H1 (cell line): ENCODE results near the gene CLCA4. TPM values are rescaled to one million over a fixed set of nuclear protein-coding genes. Genes with fewer than 3 reads are reported as not detected.

Experiments
- CTCF ChIA-PET: fragments of 300-600 bp; sonication (Branson Sonifier 250); formaldehyde crosslinking; loops from one replicate; lab custom pipeline; 2021; ENCODE audit not compliant: partially characterized antibody; lab: Charles Lee
- POLR2A ChIA-PET: fragments of 300-600 bp; sonication (Branson Sonifier 250); formaldehyde crosslinking; loops from one replicate; lab custom pipeline; 2021; ENCODE audit warnings: inconsistent platforms; ENCODE audit not compliant: partially characterized antibody; lab: Charles Lee
- DNase-seq, 2 experiments: peaks; one replicate each; pipeline versions ENCODE4 v3.0.0 to v3.0.0-alpha.2; 2010 to 2022; ENCODE audit warnings: low spot score in 2 of 2, low read depth in 1 of 2, mixed read lengths in 1 of 2
- FAIRE-seq: peaks from 2 replicates; lab custom pipeline; 2011; peaks lifted over from hg19 to GRCh38; lab: Jason Lieb, UNC
- H2AFZ ChIP-seq: 2 replicates; pipeline ENCODE4 v1.8.1; 2012; ENCODE audit warnings: low read length, inconsistent platforms
- H2AK5ac ChIP-seq: 2 replicates; pipeline ENCODE4 v1.6.1; 2013; ENCODE audit warnings: low read depth, low read length
- H2BK120ac ChIP-seq: replicated peaks from 2 replicates; pipeline ENCODE3; 2013; ENCODE audit warnings: low read depth, low read length, inconsistent platforms
- H2BK12ac ChIP-seq: 2 replicates; pipeline ENCODE4 v1.6.1; 2013; ENCODE audit warnings: low read depth, low read length
- H2BK15ac ChIP-seq: 2 replicates; pipeline ENCODE4 v1.6.1; 2013; ENCODE audit warnings: low read length
- H2BK20ac ChIP-seq: 2 replicates; pipeline ENCODE4 v1.6.1; 2013; ENCODE audit warnings: low read length
- H2BK5ac ChIP-seq: 2 replicates; pipeline ENCODE4 v1.6.1; 2013; ENCODE audit warnings: low read depth, low read length
- H3K14ac ChIP-seq: 2 replicates; pipeline ENCODE4 v1.6.1; 2013; ENCODE audit warnings: inconsistent platforms; ENCODE audit not compliant: insufficient read length
- H3K18ac ChIP-seq: 2 replicates; pipeline ENCODE4 v1.6.1; 2013; ENCODE audit warnings: low read length; ENCODE audit errors: extremely low read depth
- H3K23ac ChIP-seq: 2 replicates; pipeline ENCODE4 v1.6.1; 2013; ENCODE audit warnings: inconsistent platforms; ENCODE audit not compliant: insufficient read length
- H3K23me2 ChIP-seq: 2 replicates; pipeline ENCODE4 v1.6.1; 2013; ENCODE audit warnings: low read depth, low read length
- H3K27ac ChIP-seq: 2 replicates; pipeline ENCODE4 v1.6.1; 2011; ENCODE audit warnings: low read depth, low read length, inconsistent platforms
- H3K27me3 ChIP-seq, 4 experiments: replicated peaks in 1 of 4; 1 replicate in 1 of 4; 2 replicates in 3 of 4; pipeline versions ENCODE4 v1.6.1 to v1.8.1; 2011 to 2013; ENCODE audit warnings: low read length in 3 of 4, mild to moderate bottlenecking in 3 of 4, inconsistent platforms in 2 of 4, mixed read lengths in 2 of 4, moderate library complexity in 1 of 4; ENCODE audit not compliant: control insufficient read depth in 3 of 4, insufficient read depth in 3 of 4; ENCODE audit errors: extremely low read depth in 1 of 4
- H3K36me3 ChIP-seq, 4 experiments: 2 replicates each; pipeline versions ENCODE4 v1.6.1 to v1.8.1; 2011 to 2013; ENCODE audit warnings: mild to moderate bottlenecking in 4 of 4, low read length in 3 of 4, moderate library complexity in 2 of 4, control low read depth in 1 of 4, inconsistent platforms in 1 of 4; ENCODE audit not compliant: insufficient read depth in 4 of 4, control insufficient read depth in 2 of 4
- H3K4ac ChIP-seq: replicated peaks from 2 replicates; pipeline ENCODE3; 2013; ENCODE audit warnings: low read length, low read depth, mixed read lengths, inconsistent platforms; ENCODE audit not compliant: insufficient read length
- H3K4me1 ChIP-seq, 4 experiments: replicated peaks in 1 of 4; 1 replicate in 1 of 4; 2 replicates in 3 of 4; pipeline versions ENCODE4 v1.6.1 to v1.8.1; 2011 to 2013; ENCODE audit warnings: low read length in 3 of 4, inconsistent platforms in 2 of 4, mixed read lengths in 1 of 4; ENCODE audit not compliant: insufficient read depth in 4 of 4, control insufficient read depth in 3 of 4
- H3K4me2 ChIP-seq, 2 experiments: 2 replicates each; pipeline versions ENCODE4 v1.6.1 to v1.8.1; 2011 to 2013; ENCODE audit warnings: low read depth in 2 of 2, low read length in 2 of 2, control low read depth in 1 of 2, inconsistent platforms in 1 of 2, mild to moderate bottlenecking in 1 of 2; ENCODE audit not compliant: insufficient read depth in 1 of 2
- H3K4me3 ChIP-seq, 4 experiments: fragments of 200-600, 300-600 bp in 1 of 4; sonication (generic), shearing (Covaris generic), sonication (Bioruptor Twin) in 1 of 4; 2 replicates each; pipeline versions ENCODE4 v1.5.1 to v1.8.1; 2011 to 2016; ENCODE audit warnings: low read length in 4 of 4, low read depth in 3 of 4, control low read depth in 2 of 4, inconsistent platforms in 2 of 4, mild to moderate bottlenecking in 2 of 4, mixed read lengths in 1 of 4, moderate library complexity in 1 of 4; ENCODE audit not compliant: insufficient read depth in 2 of 4; ENCODE audit errors: extremely low read depth in 1 of 4
- H3K56ac ChIP-seq: replicated peaks from 2 replicates; pipeline ENCODE3; 2013; ENCODE audit warnings: low read depth, mild to moderate bottlenecking, mixed read lengths, low read length, inconsistent platforms; ENCODE audit not compliant: insufficient read length
- H3K79me1 ChIP-seq: 2 replicates; pipeline ENCODE4 v1.6.1; 2013; ENCODE audit warnings: low read depth, low read length, control low read depth
- H3K79me2 ChIP-seq, 2 experiments: 2 replicates each; pipeline versions ENCODE4 v1.6.1 to v1.8.1; 2012 to 2013; ENCODE audit warnings: low read length in 2 of 2, mild to moderate bottlenecking in 2 of 2, inconsistent platforms in 1 of 2; ENCODE audit not compliant: insufficient read depth in 2 of 2, control insufficient read depth in 1 of 2
- H3K9ac ChIP-seq, 4 experiments: replicated peaks in 1 of 4; 1 replicate in 1 of 4; 2 replicates in 3 of 4; pipeline versions ENCODE4 v1.6.1 to v1.8.1; 2011 to 2013; ENCODE audit warnings: low read depth in 3 of 4, low read length in 3 of 4, control low read depth in 2 of 4, mild to moderate bottlenecking in 2 of 4, moderate library complexity in 2 of 4, inconsistent platforms in 1 of 4; ENCODE audit errors: extremely low read depth in 1 of 4
- H3K9me3 ChIP-seq, 2 experiments: 2 replicates each; pipeline versions ENCODE4 v1.6.1 to v1.8.1; 2012 to 2013; ENCODE audit warnings: mild to moderate bottlenecking in 2 of 2, moderate library complexity in 2 of 2, control low read depth in 1 of 2, inconsistent platforms in 1 of 2, low read depth in 1 of 2, low read length in 1 of 2, mixed read lengths in 1 of 2; ENCODE audit not compliant: insufficient read depth in 2 of 2
- H4K20me1 ChIP-seq, 2 experiments: replicated peaks in 1 of 2; 2 replicates each; pipeline versions ENCODE3 to v1.8.1; 2011 to 2013; ENCODE audit warnings: inconsistent platforms in 2 of 2, low read length in 2 of 2, mild to moderate bottlenecking in 1 of 2; ENCODE audit not compliant: insufficient read depth in 2 of 2, control insufficient read depth in 1 of 2
- H4K5ac ChIP-seq: 2 replicates; pipeline ENCODE4 v1.6.1; 2013; ENCODE audit warnings: low read length, low read depth, mixed read lengths, inconsistent platforms; ENCODE audit not compliant: insufficient read length
- H4K8ac ChIP-seq: 2 replicates; pipeline ENCODE4 v1.8.0; 2013; ENCODE audit warnings: mild to moderate bottlenecking, moderate library complexity, low read length, inconsistent platforms; ENCODE audit not compliant: insufficient read depth; ENCODE audit errors: extremely low read depth
- H4K91ac ChIP-seq: replicated peaks from 2 replicates; pipeline ENCODE3; 2013; ENCODE audit warnings: low read length, mixed read lengths, inconsistent platforms; ENCODE audit not compliant: insufficient read length
- CBX8 ChIP-seq: fragments of 300-800, 300-1000 bp; sonication (generic); IDR thresholded peaks from 2 replicates; pipeline ENCODE4 v1.7.1; 2016; ENCODE audit warnings: low read depth, low read length, borderline replicate concordance
- EP300 ChIP-seq, 2 experiments: IDR thresholded peaks; 1 replicate in 1 of 2; 2 replicates in 1 of 2; pipeline ENCODE4 v1.6.1; 2011 to 2012; ENCODE audit warnings: low read depth in 2 of 2, low read length in 2 of 2, mild to moderate bottlenecking in 2 of 2, borderline replicate concordance in 1 of 2, inconsistent platforms in 1 of 2, moderate library complexity in 1 of 2
- GABPA ChIP-seq: IDR thresholded peaks from 2 replicates; pipeline ENCODE4 v1.6.1; 2011; ENCODE audit warnings: mild to moderate bottlenecking, low read length, moderate library complexity, borderline replicate concordance; ENCODE audit not compliant: insufficient read depth
- RBBP5 ChIP-seq: IDR thresholded peaks from 2 replicates; pipeline ENCODE4 v1.7.1; 2012; ENCODE audit warnings: low read depth, mild to moderate bottlenecking, inconsistent platforms, low read length, moderate library complexity, borderline replicate concordance
- WGBS, 2 experiments: shearing (Covaris generic) in 1 of 2; methylation state at CpG; one replicate each; pipeline versions ENCODE4 v1.1.6 to v1.1.7; 2013 to 2015; ENCODE audit warnings: low lambda C conversion rate in 2 of 2, mixed read lengths in 2 of 2, inconsistent platforms in 1 of 2, low coverage in 1 of 2, missing lambda C conversion rate in 1 of 2; ENCODE audit not compliant: insufficient replicate concordance in 2 of 2, insufficient coverage in 1 of 2, insufficient read length in 1 of 2; ENCODE audit errors: extremely low coverage in 1 of 2, missing lambda C conversion rate in 1 of 2; 5-methylcytosine and 5-hydroxymethylcytosine counted together
- polyA plus RNA-seq, 7 experiments: library from polyadenylated mRNA; depleted of rRNA in 3 of 7; stranded (reverse) in 5 of 7; unstranded in 2 of 7; fragments of >200 nt in 5 of 7; fragments of 200-250 nt in 2 of 7; gene quantifications; 1 replicate in 5 of 7; 2 replicates in 1 of 7; 4 replicates in 1 of 7; pipeline versions ENCODE4 v1.2.1 to v1.2.3, GENCODE V29; 2011 to 2013; ENCODE audit warnings: missing spikeins in 2 of 7, mixed read lengths in 2 of 7
- total RNA-seq: library from RNA; stranded (reverse); fragmentation: NEBNext Ultra II Directional; extraction: Animal tissue kit (Norgen Biotek cat#: 25700); gene quantifications from 2 replicates; pipeline ENCODE4 v1.2.1, GENCODE V29; 2021
- TF ChIP-seq, protein P1 (sequence below): IDR thresholded peaks from 2 replicates; pipeline ENCODE4 v1.6.1; 2011; ENCODE audit warnings: low read depth, mild to moderate bottlenecking, low read length; ENCODE audit not compliant: insufficient read depth

Gene CLCA4
- total and polyA plus RNA-seq, 2 of the 8 experiments (the other 6 are each of a cell fraction or from before 2014, with no cell fraction given): not detected

DNA sequence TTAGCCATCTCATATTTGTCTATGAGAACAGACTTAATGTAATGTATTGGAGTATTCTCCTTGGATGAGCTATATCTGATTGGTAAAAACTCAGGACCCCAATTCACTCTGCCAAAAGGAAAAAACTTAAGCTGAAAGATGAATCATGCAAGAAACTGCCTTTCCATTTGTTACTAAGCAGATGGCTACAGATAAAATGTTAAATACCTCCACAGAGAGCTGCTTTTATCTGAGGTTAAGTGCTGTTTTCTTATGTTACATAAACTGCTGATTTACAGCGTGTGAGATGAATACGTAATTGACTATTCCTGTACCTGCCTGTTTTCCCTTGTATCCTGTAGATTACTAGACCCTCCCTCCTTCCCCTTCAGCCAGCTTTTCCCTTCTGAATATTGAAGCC lies 49.3 kb downstream of the CLCA4 start:
- peaks cover 18 to 24% of the 10 kb centered on the region in 2 experiments for H3K9me3 ChIP-seq
- H4K20me1 ChIP-seq: no peaks in the 10 kb centered on the region
- FAIRE-seq (no peak), DNase-seq (no peak)
- H4K5ac ChIP-seq: no peak overlapping the region
- H3K14ac ChIP-seq: no peak overlapping the region
- H3K4me2 ChIP-seq: no peak overlapping the region
- TF ChIP-seq RBBP5 (no peak), GABPA (no peak), EP300 (IDR thresholded peaks at IDR 0.05; ENCODE audit: borderline replicate concordance in 1 of 2, low read depth in 2 of 2, low read length in 2 of 2) (no peak), CBX8 (no peak)
- TF ChIP-seq, protein P1, sequence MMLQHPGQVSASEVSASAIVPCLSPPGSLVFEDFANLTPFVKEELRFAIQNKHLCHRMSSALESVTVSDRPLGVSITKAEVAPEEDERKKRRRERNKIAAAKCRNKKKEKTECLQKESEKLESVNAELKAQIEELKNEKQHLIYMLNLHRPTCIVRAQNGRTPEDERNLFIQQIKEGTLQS: no peak
- no peak overlapping the region for H2BK5ac ChIP-seq
- no peak overlapping the region for H2BK20ac ChIP-seq
- WGBS, 2 experiments: 72% methylated on average over 2 of the region's 2 CpGs; no CpG with 5 or more reads in 1 of the 2 experiments
- no peak overlapping the region for H3K4me3 ChIP-seq
- H2BK120ac ChIP-seq: no peak overlapping the region
- H3K18ac ChIP-seq: no peak overlapping the region
- H2AK5ac ChIP-seq: no peak overlapping the region
- H3K56ac ChIP-seq: no peak overlapping the region
- H2BK12ac ChIP-seq: no peak overlapping the region
- no peak overlapping the region for H3K9ac ChIP-seq
- no peaks in the 10 kb centered on the region for H3K79me2 ChIP-seq
- H3K27me3 ChIP-seq: no peaks in the 10 kb centered on the region
- H2AFZ ChIP-seq: no peak overlapping the region
- no peaks in the 10 kb centered on the region for H3K23me2 ChIP-seq
- no peaks in the 10 kb centered on the region for H3K4me1 ChIP-seq
- peaks cover 0 to 2% (median 0%) of the 10 kb centered on the region in 4 experiments; a peak in 1 of 8 replicates for H3K36me3 ChIP-seq
- H3K23ac ChIP-seq: no peak overlapping the region
- H4K8ac ChIP-seq: no peak overlapping the region
- no peak overlapping the region for H3K27ac ChIP-seq
- H4K91ac ChIP-seq: no peak overlapping the region
- ChIA-PET CTCF (interaction anchor here (1.3 kb wide), 1 partner anchor 81 kb away, joined by 3 read pairs; no protein-coding TSS in a partner anchor), POLR2A (no interaction called here)
- H2BK15ac ChIP-seq: no peak overlapping the region
- H3K4ac ChIP-seq: no peak overlapping the region
- H3K79me1 ChIP-seq: no peaks in the 10 kb centered on the region
